Skeletal muscle tissue (tissue), 4 donors: ENCODE data around the gene SLC25A27. TPM values are rescaled to one million over a fixed set of nuclear protein-coding genes. Genes with fewer than 3 reads are reported as not detected.
"Not testable (repeated sequence)": the region's sequence is repeated elsewhere in the genome, so short reads cannot be mapped to it uniquely, and the experiment has no call there.

Source experiments
- H3K27ac ChIP-seq: one replicate; pipeline ENCODE4 v1.7.0; 2013; ENCODE audit warnings: mild to moderate bottlenecking, low read depth, low read length, inconsistent platforms
- H3K27me3 ChIP-seq, 3 donors: one replicate each; pipeline ENCODE4 v1.7.0; 2013; ENCODE audit warnings: low read length in 3 of 3; ENCODE audit not compliant: control insufficient read depth in 3 of 3, insufficient read depth in 3 of 3
- H3K36me3 ChIP-seq, 3 donors: one replicate each; pipeline ENCODE4 v1.7.0; 2013; ENCODE audit warnings: low read length in 3 of 3; ENCODE audit not compliant: control insufficient read depth in 3 of 3, insufficient read depth in 3 of 3
- H3K4me1 ChIP-seq, 3 donors: one replicate each; pipeline ENCODE4 v1.7.0; 2013; ENCODE audit warnings: low read length in 3 of 3, mild to moderate bottlenecking in 3 of 3; ENCODE audit not compliant: control insufficient read depth in 3 of 3, insufficient read depth in 3 of 3
- H3K4me3 ChIP-seq, 3 donors: one replicate each; pipeline ENCODE4 v1.7.0; 2013; ENCODE audit warnings: low read length in 3 of 3
- H3K9ac ChIP-seq, 3 donors: one replicate each; pipeline ENCODE4 v1.7.0; 2013; ENCODE audit warnings: low read length in 3 of 3, mild to moderate bottlenecking in 3 of 3, moderate library complexity in 2 of 3, low read depth in 1 of 3
- H3K9me3 ChIP-seq, 3 donors: one replicate each; pipeline ENCODE4 v1.7.0; 2013; ENCODE audit warnings: low read length in 3 of 3; ENCODE audit not compliant: control insufficient read depth in 3 of 3
- total RNA-seq: library from RNA; depleted of rRNA; stranded (reverse); fragments of >200 nt; gene quantifications from one replicate; pipeline ENCODE4 v1.2.3, GENCODE V29; 2014
- donor health status: Osteomylitis.

SLC25A27 gene
- total RNA-seq, 1 donor from 2014 or later: 8.9 TPM

DNA sequence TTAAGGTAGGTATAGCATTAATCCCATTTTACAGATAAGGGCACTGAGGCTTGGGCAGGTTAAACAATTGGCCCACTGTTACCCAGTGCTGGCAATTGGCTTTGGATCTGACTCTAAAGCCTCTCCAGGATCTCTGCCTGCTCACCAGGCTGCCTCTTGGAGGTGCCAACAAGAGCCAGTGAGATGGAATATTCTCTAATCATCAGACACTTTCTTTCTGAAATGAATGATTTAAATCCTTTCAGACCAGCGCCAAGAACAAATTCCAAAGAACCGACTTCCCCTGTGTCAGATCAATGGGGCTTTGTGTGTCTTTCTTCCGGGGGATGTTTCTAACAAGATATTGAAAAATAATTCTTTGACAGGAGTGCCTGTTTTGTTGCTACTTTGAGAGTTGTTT, 23.8 kb upstream of the SLC25A27 start:
- Histone ChIP-seq H3K27me3 (no peaks in the 10 kb centered on the region), H3K9ac (no peak overlapping the region), H3K4me1 (no peaks in the 10 kb centered on the region), H3K9me3 (no peaks in the 10 kb centered on the region), H3K27ac (no peak overlapping the region), H3K36me3 (no peaks in the 10 kb centered on the region), H3K4me3 (no peak overlapping the region)

DNA sequence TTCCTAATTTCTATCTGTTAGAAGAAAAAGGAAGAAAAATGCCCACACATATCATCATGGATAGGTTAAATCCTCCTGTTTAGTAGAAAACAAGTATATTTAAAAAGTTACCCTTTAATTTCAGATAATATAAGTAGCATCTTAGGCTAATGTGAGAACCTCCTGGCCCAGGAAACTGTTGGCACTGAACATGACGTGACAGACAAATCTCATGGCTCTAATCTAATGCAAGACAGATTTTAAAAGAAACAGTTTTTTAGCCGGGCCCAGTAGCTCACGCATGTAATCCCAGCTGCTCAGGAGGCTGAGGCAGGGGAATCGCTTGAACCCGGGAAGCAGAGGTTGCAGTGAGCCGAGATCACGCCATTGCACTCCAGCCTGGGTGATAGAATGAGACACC, 23.1 kb upstream of the SLC25A27 start:
- no peaks in the 10 kb centered on the region for H3K9me3 ChIP-seq
- no peaks in the 10 kb centered on the region for H3K36me3 ChIP-seq
- H3K4me1 ChIP-seq: no peaks in the 10 kb centered on the region
- no peaks in the 10 kb centered on the region for H3K27me3 ChIP-seq
- H3K9ac ChIP-seq: no peak overlapping the region
- no peak overlapping the region for H3K27ac ChIP-seq
- H3K4me3 ChIP-seq: no peak overlapping the region

DNA sequence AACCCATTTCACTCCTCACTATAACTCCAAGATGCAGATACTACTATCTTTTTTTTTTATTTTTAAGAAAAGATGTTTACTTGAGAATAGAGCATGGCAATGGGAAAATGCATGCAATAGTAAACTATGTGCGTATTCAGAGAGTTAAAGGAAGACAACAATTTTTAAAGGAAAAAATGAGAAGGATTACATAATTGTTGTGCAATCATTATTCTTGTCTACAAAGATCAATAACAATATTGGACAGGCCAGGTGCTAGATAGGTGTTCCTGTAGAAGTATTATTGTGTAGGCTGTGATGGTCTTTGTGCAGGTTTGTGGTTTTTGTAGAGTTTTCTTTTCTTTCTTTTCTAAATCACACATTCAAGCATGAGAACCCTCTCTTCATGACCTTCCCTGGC, 20.7 kb upstream of the SLC25A27 start:
- Histone ChIP-seq H3K27me3 (no peaks in the 10 kb centered on the region), H3K27ac (no peak overlapping the region), H3K36me3 (no peaks in the 10 kb centered on the region), H3K9me3 (no peaks in the 10 kb centered on the region), H3K4me1 (no peaks in the 10 kb centered on the region), H3K4me3 (no peak overlapping the region), H3K9ac (no peak overlapping the region)

DNA sequence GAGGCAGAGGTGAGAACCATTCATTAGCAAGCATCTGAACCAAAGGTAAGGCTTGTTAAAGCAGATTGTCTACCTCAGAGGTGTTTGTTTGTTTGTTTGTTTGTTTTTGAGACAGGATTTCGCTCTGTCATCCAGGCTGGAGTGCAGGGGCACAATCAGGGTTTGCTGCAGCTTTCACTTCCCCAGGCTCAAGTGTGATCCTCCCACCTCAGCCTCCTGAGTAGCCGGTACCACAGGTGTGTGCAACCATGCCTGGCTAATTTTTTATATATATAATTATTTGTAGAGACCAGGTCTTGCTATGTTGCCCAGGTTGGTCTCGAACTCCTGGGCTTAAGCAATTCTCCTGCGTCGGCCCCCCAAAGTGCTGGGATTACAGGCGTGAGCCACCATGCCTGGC, 17.3 kb upstream of the SLC25A27 start:
- no peaks in the 10 kb centered on the region for H3K4me1 ChIP-seq
- H3K36me3 ChIP-seq: no peaks in the 10 kb centered on the region
- H3K9ac ChIP-seq: no peak overlapping the region
- H3K9me3 ChIP-seq: no peaks in the 10 kb centered on the region
- H3K27me3 ChIP-seq: no peaks in the 10 kb centered on the region
- H3K27ac ChIP-seq: no peak overlapping the region
- no peak overlapping the region for H3K4me3 ChIP-seq

DNA sequence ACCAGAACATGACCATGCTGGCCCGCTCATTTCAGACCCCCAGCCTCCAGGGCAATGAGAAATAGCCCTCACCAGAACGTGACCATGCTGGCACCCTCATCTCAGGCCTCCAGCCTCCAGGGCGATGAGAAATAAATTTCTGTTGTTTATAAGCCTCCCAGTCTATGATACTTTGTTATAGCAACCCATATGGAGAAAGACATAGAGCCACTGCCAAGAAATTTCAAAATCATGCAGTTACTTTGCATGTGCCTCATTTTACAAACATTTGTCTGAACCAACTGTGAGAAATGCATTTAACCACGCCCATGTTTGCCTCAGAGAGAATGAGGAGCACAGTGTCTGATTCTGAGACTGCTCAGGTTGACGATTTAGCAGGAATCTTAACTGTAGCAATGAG, 15.6 kb upstream of the SLC25A27 start:
- Histone ChIP-seq H3K27ac (no peak overlapping the region), H3K4me1 (no peaks in the 10 kb centered on the region), H3K27me3 (no peaks in the 10 kb centered on the region), H3K9ac (no peak overlapping the region), H3K4me3 (no peak overlapping the region), H3K9me3 (no peaks in the 10 kb centered on the region), H3K36me3 (no peaks in the 10 kb centered on the region)

DNA sequence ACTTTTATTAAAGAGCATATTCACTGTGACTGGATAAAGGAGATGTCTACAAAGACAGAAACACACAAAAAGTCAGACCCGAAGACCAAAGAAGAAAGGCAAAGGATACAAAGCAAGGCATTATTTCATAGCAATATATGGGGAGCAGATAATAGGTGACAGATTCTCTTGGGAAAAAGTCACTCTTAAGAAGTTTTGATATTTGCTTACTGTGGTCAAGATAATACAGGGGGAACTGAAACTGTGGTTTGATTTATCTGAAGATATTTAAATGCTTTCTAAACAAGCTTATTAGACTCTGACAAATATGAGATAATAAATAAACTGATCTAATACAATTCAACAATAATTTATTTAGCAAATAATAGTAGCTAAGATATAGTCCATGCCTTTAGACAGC, 14.8 kb upstream of the SLC25A27 start:
- Histone ChIP-seq H3K27me3 (no peaks in the 10 kb centered on the region), H3K27ac (no peak overlapping the region), H3K9ac (no peak overlapping the region), H3K4me3 (no peak overlapping the region), H3K36me3 (no peaks in the 10 kb centered on the region), H3K4me1 (no peaks in the 10 kb centered on the region), H3K9me3 (no peaks in the 10 kb centered on the region)

DNA sequence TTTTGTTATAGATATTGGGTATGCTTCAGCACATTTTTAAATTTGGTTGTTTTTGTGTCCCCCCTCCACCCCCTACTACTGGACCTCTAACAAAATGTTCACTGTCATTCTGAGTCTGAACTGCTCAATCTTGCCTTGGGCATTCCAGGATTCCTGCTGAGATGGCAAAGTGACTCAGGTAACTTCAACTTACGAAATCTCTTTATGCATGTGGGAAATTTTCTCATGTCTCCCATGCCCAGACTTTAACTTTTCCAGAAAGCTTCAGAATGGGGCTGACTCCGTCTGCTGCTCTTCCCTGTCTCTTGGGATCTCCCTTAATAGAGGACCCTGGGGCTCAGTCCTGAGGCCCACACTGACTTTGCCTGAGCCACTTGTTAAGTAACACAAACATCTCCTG, 14.1 kb upstream of the SLC25A27 start:
- H3K4me1 ChIP-seq: no peaks in the 10 kb centered on the region
- H3K27ac ChIP-seq: no peak overlapping the region
- H3K36me3 ChIP-seq: no peaks in the 10 kb centered on the region
- no peaks in the 10 kb centered on the region for H3K27me3 ChIP-seq
- H3K9me3 ChIP-seq: no peaks in the 10 kb centered on the region
- no peak overlapping the region for H3K9ac ChIP-seq
- H3K4me3 ChIP-seq: no peak overlapping the region

DNA sequence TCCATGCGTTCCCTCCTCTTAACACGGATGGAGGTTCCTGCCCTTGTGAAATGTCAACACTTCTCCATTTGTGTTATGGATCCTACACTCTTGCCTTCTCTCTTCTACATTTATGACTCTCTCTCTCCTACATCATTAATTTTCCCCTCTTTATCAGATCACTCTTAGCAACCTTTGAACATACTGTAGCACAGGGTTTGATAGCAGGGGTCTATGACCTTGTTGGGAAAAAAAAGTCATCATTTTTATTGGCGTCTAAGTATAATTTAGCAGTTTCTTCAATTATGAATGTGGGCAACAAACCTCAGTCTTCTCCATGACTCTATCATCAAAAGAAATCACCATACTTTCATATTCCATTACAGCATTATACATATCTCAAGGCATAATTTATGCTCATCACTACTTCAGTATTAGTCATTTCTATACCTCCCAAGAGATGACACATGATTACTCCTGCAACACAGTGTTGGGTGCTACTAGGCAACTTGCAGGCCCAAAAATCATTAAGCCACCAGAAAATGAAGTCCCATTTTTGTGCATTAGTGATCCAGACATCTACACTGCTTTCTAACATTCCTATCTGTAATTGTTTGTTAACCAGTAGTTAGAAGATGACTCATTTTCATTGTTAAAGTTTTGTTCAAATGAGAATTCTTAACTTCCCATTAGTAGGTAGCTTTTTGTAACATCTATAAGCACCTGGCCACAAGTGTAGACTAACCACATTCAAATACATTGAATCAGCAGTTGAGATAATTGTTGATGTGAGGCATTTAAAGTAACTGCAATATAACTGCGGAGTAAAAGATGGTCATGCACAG, 9.6 kb upstream of the SLC25A27 start:
- Histone ChIP-seq H3K9ac (no peak overlapping the region), H3K9me3 (no peaks in the 10 kb centered on the region), H3K36me3 (no peaks in the 10 kb centered on the region), H3K4me1 (no peaks in the 10 kb centered on the region), H3K27ac (no peak overlapping the region), H3K4me3 (no peak overlapping the region), H3K27me3 (no peaks in the 10 kb centered on the region)

DNA sequence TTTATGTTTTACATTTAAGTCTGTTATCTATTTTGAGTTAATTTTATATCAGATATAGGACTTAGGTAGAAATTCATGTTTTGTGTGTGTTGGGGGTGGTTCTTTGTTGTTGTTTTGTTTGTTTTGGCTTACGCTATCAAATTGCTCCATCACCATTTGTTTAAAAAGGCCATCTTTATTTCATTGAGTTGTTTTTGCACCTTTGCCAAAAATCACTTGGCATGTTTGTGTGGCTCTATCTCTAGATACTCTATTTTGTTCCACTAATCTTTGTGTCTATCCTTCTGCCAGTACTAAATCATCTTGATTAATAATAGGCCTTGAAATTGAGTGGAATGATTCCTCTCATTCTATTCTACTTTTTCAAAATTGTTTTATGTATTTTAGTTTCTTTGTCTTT, 7.5 kb upstream of the SLC25A27 start:
- Histone ChIP-seq H3K9me3 (no peaks in the 10 kb centered on the region), H3K27me3 (no peaks in the 10 kb centered on the region), H3K4me1 (no peaks in the 10 kb centered on the region), H3K4me3 (no peak overlapping the region), H3K9ac (no peak overlapping the region), H3K27ac (no peak overlapping the region), H3K36me3 (no peaks in the 10 kb centered on the region)

DNA sequence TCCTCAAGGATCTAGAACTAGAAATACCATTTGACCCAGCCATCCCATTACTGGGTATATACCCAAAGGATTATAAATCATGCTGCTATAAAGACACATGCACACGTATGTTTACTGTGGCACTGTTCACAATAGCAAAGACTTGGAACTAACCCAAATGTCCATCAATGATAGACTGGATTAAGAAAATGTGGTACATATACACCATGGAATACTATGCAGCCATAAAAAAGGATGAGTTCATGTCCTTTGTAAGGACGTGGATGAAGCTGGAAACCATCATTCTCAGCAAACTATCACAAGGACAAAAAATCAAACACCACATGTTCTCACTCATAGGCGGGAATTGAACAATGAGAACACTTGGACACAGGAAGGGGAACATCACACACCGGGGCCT, 4.7 kb upstream of the SLC25A27 start:
- H3K9me3 ChIP-seq, H3K36me3 ChIP-seq, H3K4me3 ChIP-seq, H3K27me3 ChIP-seq, H3K9ac ChIP-seq, H3K27ac ChIP-seq: not testable (repeated sequence)
- H3K4me1 ChIP-seq: peaks cover 0 to 11% (median 0%) of the 10 kb centered on the region in 3 donors
